BE2C (cell line): ENCODE measurements around the gene EPB42.

ENCODE experiments used
- DNase-seq: peaks from one replicate; pipeline ENCODE4 v3.0.0-alpha.2; 2020
- H3K27me3 ChIP-seq: fragments of 250-450 bp; sonication (Bioruptor Pico); 2 replicates; pipeline ENCODE4 v1.5.1; 2020; ENCODE audit warnings: mild to moderate bottlenecking
- H3K36me3 ChIP-seq: fragments of 250-450 bp; sonication (Bioruptor Pico); 2 replicates; pipeline ENCODE4 v1.5.1; 2020; ENCODE audit warnings: mild to moderate bottlenecking
- H3K4me1 ChIP-seq: fragments of 250-450 bp; sonication (Bioruptor Pico); 2 replicates; pipeline ENCODE4 v1.5.1; 2020
- H3K4me3 ChIP-seq: 2 replicates; pipeline ENCODE4 v1.5.1; 2011; ENCODE audit warnings: low read depth, low read length
- H3K9me3 ChIP-seq: fragments of 250-450 bp; sonication (Bioruptor Pico); 2 replicates; pipeline ENCODE4 v1.5.1; 2020
- TF ChIP-seq, protein P1 (sequence below): IDR thresholded peaks from 2 replicates; pipeline ENCODE4 v1.5.1; 2012; ENCODE audit warnings: mild to moderate bottlenecking, low read depth, low read length

The EPB42 gene

DNA sequence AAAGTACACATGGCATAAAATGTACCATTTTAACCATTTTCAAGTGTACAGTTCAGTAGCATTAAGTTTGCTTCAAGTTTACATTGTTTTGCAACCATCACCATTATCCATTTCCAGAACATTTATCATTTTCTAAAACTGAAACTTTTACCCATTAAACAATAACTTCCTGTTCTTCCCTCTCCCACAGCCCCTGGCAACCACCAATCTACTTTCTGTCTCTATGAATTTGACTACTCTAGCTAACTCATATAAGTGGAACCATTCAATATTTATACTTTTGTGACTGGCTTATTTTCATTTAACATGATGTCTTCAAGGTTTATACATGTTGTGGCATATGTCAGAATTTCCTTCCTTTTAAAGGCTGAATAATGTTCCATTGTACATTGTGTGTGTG lies 67.5 kb downstream of the EPB42 start:
- Histone ChIP-seq H3K27me3 (no peaks in the 10 kb centered on the region), H3K36me3 (peaks cover 7% of the 10 kb centered on the region; the same call in 1 of the 2 replicates), H3K4me1 (no peaks in the 10 kb centered on the region), H3K9me3 (no peaks in the 10 kb centered on the region), H3K4me3 (no peak overlapping the region)
- no peak for DNase-seq
- TF ChIP-seq, protein P1, sequence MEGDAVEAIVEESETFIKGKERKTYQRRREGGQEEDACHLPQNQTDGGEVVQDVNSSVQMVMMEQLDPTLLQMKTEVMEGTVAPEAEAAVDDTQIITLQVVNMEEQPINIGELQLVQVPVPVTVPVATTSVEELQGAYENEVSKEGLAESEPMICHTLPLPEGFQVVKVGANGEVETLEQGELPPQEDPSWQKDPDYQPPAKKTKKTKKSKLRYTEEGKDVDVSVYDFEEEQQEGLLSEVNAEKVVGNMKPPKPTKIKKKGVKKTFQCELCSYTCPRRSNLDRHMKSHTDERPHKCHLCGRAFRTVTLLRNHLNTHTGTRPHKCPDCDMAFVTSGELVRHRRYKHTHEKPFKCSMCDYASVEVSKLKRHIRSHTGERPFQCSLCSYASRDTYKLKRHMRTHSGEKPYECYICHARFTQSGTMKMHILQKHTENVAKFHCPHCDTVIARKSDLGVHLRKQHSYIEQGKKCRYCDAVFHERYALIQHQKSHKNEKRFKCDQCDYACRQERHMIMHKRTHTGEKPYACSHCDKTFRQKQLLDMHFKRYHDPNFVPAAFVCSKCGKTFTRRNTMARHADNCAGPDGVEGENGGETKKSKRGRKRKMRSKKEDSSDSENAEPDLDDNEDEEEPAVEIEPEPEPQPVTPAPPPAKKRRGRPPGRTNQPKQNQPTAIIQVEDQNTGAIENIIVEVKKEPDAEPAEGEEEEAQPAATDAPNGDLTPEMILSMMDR: no peak

DNA sequence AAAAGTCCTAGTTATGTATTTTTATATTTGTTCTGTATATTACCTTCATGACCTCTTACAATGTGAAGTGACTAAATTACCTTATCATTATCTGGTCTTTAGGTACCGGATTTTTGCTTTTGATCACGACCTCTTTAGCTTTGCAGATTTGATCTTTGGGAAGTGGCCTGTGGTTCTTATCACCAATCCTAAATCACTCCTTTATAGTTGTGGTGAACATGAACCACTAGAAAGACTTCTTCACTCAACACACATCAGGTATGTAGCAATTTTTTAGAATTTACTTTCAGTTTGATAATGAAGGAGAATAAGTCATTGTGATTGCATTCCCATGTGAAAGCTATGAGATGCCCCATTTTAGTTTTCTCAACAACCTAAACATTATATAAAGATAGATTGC lies 69.1 kb downstream of the EPB42 start:
- Histone ChIP-seq H3K27me3 (no peaks in the 10 kb centered on the region), H3K9me3 (no peaks in the 10 kb centered on the region), H3K36me3 (peaks cover 3% of the 10 kb centered on the region), H3K4me1 (no peaks in the 10 kb centered on the region), H3K4me3 (no peak overlapping the region)
- no peak for DNase-seq
- TF ChIP-seq, protein P1: no peak

DNA sequence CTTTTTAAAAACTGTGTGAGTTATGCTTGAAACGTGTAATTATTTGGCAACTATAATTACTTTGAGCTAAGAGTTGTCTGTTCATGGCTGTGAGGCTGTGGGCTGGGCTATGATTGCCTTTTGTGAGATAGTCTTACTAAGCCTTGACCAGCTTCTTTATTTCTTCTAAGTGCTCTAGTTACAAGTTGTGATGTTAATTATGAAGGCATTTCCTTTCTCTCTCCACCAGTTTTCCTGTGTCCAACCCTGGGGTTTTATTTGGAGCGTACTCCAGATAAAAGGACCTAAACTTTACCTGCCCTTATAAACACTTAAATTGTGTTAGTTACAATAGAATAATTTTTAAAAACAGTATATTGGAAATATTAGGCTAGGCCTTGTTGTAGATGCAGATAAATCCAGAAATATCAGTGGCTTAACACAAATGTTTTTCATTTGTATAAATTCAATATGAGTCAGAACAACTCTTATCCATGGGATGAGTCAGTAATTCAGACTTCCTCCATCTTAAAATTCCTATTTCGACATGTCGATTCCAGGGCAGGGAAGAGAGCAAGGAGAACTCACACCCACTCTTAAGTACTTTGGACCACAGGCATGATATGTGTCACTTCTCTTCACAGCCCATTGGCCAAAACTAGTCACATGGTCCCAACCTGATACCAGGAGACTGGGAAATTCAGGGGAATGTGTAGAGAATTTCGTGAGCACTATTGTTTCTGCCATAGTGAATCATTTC lies 70.5 kb downstream of the EPB42 start:
- H3K27me3 ChIP-seq: no peaks in the 10 kb centered on the region
- TF ChIP-seq, protein P1: no peak
- peaks cover 3% of the 10 kb centered on the region for H3K36me3 ChIP-seq
- no peak for DNase-seq
- no peak overlapping the region for H3K4me3 ChIP-seq
- no peaks in the 10 kb centered on the region for H3K4me1 ChIP-seq
- H3K9me3 ChIP-seq: no peaks in the 10 kb centered on the region
